OCI-LY1 (cell line): ENCODE results near the gene POU2AF1.

Experiments
- H2AFZ ChIP-seq: fragments of 200-600 bp; sonication (generic), shearing (Covaris generic); 2 replicates; pipeline ENCODE4 v1.6.0; 2014; ENCODE audit warnings: antibody characterized with exemption, mild to moderate bottlenecking, low read length
- H3F3A ChIP-seq: fragments of 200-600 bp; sonication (generic), shearing (Covaris generic); 2 replicates; pipeline ENCODE4 v1.6.0; 2014; ENCODE audit warnings: mild to moderate bottlenecking, antibody characterized with exemption, low read length, moderate library complexity; ENCODE audit not compliant: insufficient read depth
- H3K27ac ChIP-seq: fragments of 200-600 bp; sonication (generic); 2 replicates; pipeline ENCODE4 v1.5.1; 2014; ENCODE audit warnings: low read length, mixed run types, mild to moderate bottlenecking, low read depth; ENCODE audit not compliant: poor library complexity, severe bottlenecking
- H3K27me3 ChIP-seq: fragments of 200-600 bp; sonication (generic); 2 replicates; pipeline ENCODE4 v1.6.0; 2014; ENCODE audit warnings: antibody characterized with exemption, mild to moderate bottlenecking, low read length, moderate library complexity; ENCODE audit not compliant: insufficient read depth
- H3K36me3 ChIP-seq: fragments of 200-600 bp; sonication (generic); 2 replicates; pipeline ENCODE4 v1.6.1; 2014; ENCODE audit warnings: mild to moderate bottlenecking, antibody characterized with exemption, low read length, moderate library complexity, mixed read lengths; ENCODE audit not compliant: insufficient read depth
- H3K4me1 ChIP-seq: fragments of 200-600 bp; sonication (generic); 2 replicates; pipeline ENCODE4 v1.5.1; 2014; ENCODE audit warnings: mild to moderate bottlenecking, low read length, moderate library complexity; ENCODE audit not compliant: insufficient read depth, severe bottlenecking
- H3K4me2 ChIP-seq: fragments of 200-600 bp; sonication (generic), shearing (Covaris generic); 2 replicates; pipeline ENCODE4 v1.6.1; 2014; ENCODE audit warnings: low read length
- H3K4me3 ChIP-seq: fragments of 200-600 bp; sonication (generic); 2 replicates; pipeline ENCODE4 v1.5.1; 2014; ENCODE audit warnings: low read length, low read depth, mild to moderate bottlenecking, mixed read lengths; ENCODE audit not compliant: poor library complexity, severe bottlenecking
- H3K79me2 ChIP-seq: fragments of 200-600 bp; shearing (Covaris generic); 2 replicates; pipeline ENCODE4 v1.6.1; 2016; ENCODE audit warnings: mixed run types, low read length, mixed read lengths; ENCODE audit not compliant: insufficient read depth
- H3K9ac ChIP-seq: fragments of 200-600 bp; sonication (generic), shearing (Covaris generic); 2 replicates; pipeline ENCODE4 v1.6.1; 2014; ENCODE audit warnings: mild to moderate bottlenecking, low read length, mixed read lengths
- H3K9me2 ChIP-seq: fragments of 200-600 bp; sonication (generic), shearing (Covaris generic); 2 replicates; pipeline ENCODE4 v1.6.1; 2014; ENCODE audit warnings: low read depth, mild to moderate bottlenecking, low read length, mixed read lengths
- H3K9me3 ChIP-seq: fragments of 200-600 bp; shearing (Covaris generic); 2 replicates; pipeline ENCODE4 v1.6.1; 2014; ENCODE audit warnings: low read length, mixed read lengths
- H4K20me1 ChIP-seq: fragments of 200-600 bp; sonication (generic), shearing (Covaris generic); 2 replicates; pipeline ENCODE4 v1.6.0; 2016; ENCODE audit warnings: mild to moderate bottlenecking, low read length; ENCODE audit not compliant: insufficient read depth
- CTCF ChIP-seq: fragments of 200-600 bp; sonication (generic), shearing (Covaris generic); IDR thresholded peaks from 2 replicates; pipeline ENCODE4 v1.5.1; 2017; ENCODE audit warnings: mild to moderate bottlenecking, antibody characterized with exemption, low read length, moderate library complexity, mixed read lengths
- EZH2 ChIP-seq: fragments of 200-600 bp; sonication (generic), shearing (Covaris generic); IDR thresholded peaks from 2 replicates; pipeline ENCODE4 v1.8.0; 2017; ENCODE audit warnings: borderline replicate concordance, mixed run types, mild to moderate bottlenecking, antibody characterized with exemption, low read length, moderate library complexity, mixed read lengths

POU2AF1 gene

GRCh38 chr11:111379602-111380136 is 594 bp upstream of the POU2AF1 start:
- H3F3A ChIP-seq: no peaks in the 10 kb centered on the region
- peak overlapping the region; percentile 80 for H3K4me2 ChIP-seq
- H3K9me3 ChIP-seq: no peaks in the 10 kb centered on the region
- H3K27me3 ChIP-seq: no peaks in the 10 kb centered on the region
- H3K36me3 ChIP-seq: peaks cover 40% of the 10 kb centered on the region
- peak overlapping the region; percentile 94 for H3K27ac ChIP-seq
- no peaks in the 10 kb centered on the region for H3K9me2 ChIP-seq
- peaks cover 86% of the 10 kb centered on the region for H3K4me1 ChIP-seq
- H3K79me2 ChIP-seq: peaks cover 53% of the 10 kb centered on the region
- H4K20me1 ChIP-seq: no peaks in the 10 kb centered on the region
- H3K4me3 ChIP-seq: peak overlapping the region; percentile 70
- H2AFZ ChIP-seq: no peak overlapping the region
- TF ChIP-seq EZH2 (no peak), CTCF (no peak)
- peak overlapping the region; percentile 84 for H3K9ac ChIP-seq

DNA sequence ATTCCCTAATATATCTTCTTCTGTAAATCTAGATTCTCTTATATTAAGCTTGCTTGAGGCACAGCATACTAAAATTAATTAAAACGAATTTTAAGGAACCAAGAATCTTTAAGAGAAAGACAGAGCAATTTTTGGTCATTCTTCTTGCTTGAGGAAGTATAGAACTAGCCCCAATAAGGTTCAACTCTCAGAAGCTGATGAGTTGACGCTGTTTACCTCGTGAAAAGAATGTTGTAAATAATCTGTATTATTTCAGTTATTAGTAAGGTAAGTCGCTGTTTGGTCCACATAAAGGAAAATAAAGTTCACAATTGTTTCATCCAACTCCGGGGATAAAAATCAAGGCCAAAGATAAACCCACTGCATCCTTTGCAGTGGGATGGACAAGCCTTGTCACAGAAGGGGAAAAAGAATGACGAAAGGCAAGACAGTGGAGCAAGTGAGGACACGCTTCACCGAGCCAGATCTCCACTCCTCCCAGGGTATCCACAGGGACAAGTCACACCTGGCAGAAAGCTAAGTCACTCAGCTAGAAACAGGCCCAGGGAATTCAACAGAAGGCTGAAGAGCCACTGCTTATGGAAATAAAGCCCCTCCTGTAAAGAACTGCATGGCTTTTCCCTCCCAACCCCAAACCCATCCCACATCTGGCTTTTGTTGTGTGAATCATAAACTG is 752 bp downstream of the POU2AF1 start:
- H3K4me3 ChIP-seq: peak overlapping the region; percentile 70
- H3K9me2 ChIP-seq: no peaks in the 10 kb centered on the region
- no peaks in the 10 kb centered on the region for H4K20me1 ChIP-seq
- peak overlapping the region; percentile 80 for H3K4me2 ChIP-seq
- no peak for TF ChIP-seq EZH2
- no peak for TF ChIP-seq CTCF
- H3K27me3 ChIP-seq: no peaks in the 10 kb centered on the region
- peak overlapping the region; percentile 84 for H3K9ac ChIP-seq
- peak overlapping the region; percentile 94 for H3K27ac ChIP-seq
- H3K4me1 ChIP-seq: peaks cover 98% of the 10 kb centered on the region
- no peak overlapping the region for H2AFZ ChIP-seq
- peaks cover 53% of the 10 kb centered on the region for H3K36me3 ChIP-seq
- no peaks in the 10 kb centered on the region for H3K9me3 ChIP-seq
- H3F3A ChIP-seq: 0 out of 2 replicates have a peak, but pooled peaks cover 4% of the 10 kb centered on the region
- peaks cover 66% of the 10 kb centered on the region for H3K79me2 ChIP-seq

DNA sequence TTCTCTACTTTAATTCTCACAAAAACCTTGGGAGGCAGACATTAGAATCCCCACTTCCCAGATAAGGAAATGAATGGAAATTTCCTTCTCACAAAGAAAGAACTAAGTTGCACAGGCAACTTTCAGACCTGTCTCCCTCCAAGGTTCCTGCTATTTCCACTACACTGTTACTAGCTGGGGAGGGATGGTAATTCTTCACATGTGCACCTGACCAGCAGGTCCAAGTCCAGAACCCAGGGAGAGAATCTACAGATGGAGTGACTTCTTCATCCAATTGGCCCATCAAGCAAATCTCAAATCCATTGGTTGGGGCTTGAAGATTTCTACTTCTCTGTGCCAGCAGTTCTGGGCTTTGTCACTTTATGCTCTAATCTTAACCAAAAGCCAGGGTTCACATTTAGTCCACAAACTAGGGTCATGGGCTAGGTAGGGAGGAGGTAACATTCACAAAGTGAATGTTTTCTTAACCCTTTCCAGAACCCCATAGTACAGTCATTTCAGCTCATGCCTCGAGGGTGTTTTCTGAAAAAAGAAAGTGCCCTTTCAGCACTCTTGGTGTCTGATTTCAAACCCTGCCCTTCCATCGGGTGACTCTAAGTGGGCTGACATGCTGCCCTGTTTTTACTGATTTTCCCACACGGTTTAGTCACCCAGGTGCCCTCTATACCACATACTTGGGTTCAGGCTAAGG is 2.7 kb downstream of the POU2AF1 start:
- H3K27ac ChIP-seq: peak overlapping the region; percentile 94
- peak overlapping the region; percentile 70 for H3K4me3 ChIP-seq
- no peak overlapping the region for H2AFZ ChIP-seq

More for the DNA sequence above, 2.7 kb downstream of the POU2AF1 start:
- no peaks in the 10 kb centered on the region for H4K20me1 ChIP-seq
- no peaks in the 10 kb centered on the region for H3K27me3 ChIP-seq
- peaks cover 98% of the 10 kb centered on the region for H3K4me1 ChIP-seq
- H3K79me2 ChIP-seq: peaks cover 86% of the 10 kb centered on the region
- no peaks in the 10 kb centered on the region for H3K9me3 ChIP-seq
- H3F3A ChIP-seq: peaks cover 7% of the 10 kb centered on the region; the same call in 1 of the 2 replicates
- H3K9me2 ChIP-seq: no peaks in the 10 kb centered on the region
- no peak for TF ChIP-seq EZH2
- TF ChIP-seq CTCF: no peak
- peak overlapping the region; percentile 84 for H3K9ac ChIP-seq
- H3K36me3 ChIP-seq: peaks cover 73% of the 10 kb centered on the region
- H3K4me2 ChIP-seq: peak overlapping the region; percentile 80
